ENCODE data around the gene KLHL24. TPM values are rescaled to one million over a fixed set of nuclear protein-coding genes. Genes with fewer than 3 reads are reported as not detected.

KLHL24 gene
- total RNA-seq (100 to 1,000 TPM; 118 to 275 (median 200) TPM), polyA plus RNA-seq (10 to 100 TPM; 16.5 to 35.8 TPM)
- long read RNA-seq, donor 1, full-length matches to known transcripts = 81 of 194 reads
- long read RNA-seq, donor 1, partial matches to known transcripts = 41 of 194 reads
- long read RNA-seq, donor 1, other reads (novel, unspliced or antisense) = 72 of 194 reads
- long read RNA-seq, donor 2, full-length matches to known transcripts = 113 of 223 reads
- long read RNA-seq, donor 2, partial matches to known transcripts = 26 of 223 reads
- long read RNA-seq, donor 2, other reads (novel, unspliced or antisense) = 84 of 223 reads
- long read RNA-seq, donor 3, full-length matches to known transcripts = 66 of 135 reads
- long read RNA-seq, donor 3, partial matches to known transcripts = 23 of 135 reads
- long read RNA-seq, donor 3, other reads (novel, unspliced or antisense) = 46 of 135 reads

GRCh38 chr3:183635431-183636220 lies at the start of gene KLHL24:
Gene KLHL24, plus strand, starts transcription at chr3:183635623. Its CDS starts 14,734 bp downstream, at chr3:183650357.
- TF ChIP-seq CTCF (IDR thresholded peaks at IDR 0.05) = no peak
- peak; percentile 95 to 99 for TF ChIP-seq POLR2A (IDR thresholded peaks at IDR 0.05)
- WGBS, 4 donors = 0 to 2% (median 1%) methylated on average over 31 to 76 of the region's 76 CpGs
- H3K27ac ChIP-seq = peak within 1 kb of the TSS; percentile 91 to 100 (median 99)

GRCh38 chr3:183586477-183586876 lies 48.9 kb upstream of the KLHL24 start:
- WGBS, 4 donors = 56 to 63% (median 58%) methylated on average over 5 of the region's 5 CpGs
- Histone ChIP-seq H3K4me3 (no peak overlapping the region), H3K4me1 (peaks cover 0 to 50% (median 38%) of the 10 kb centered on the region in 12 donors), H3K9me3 (no peaks in the 10 kb centered on the region), H3K27me3 (no peaks in the 10 kb centered on the region), H3K36me3 (no peaks in the 10 kb centered on the region), H3K27ac (peak overlapping the region in 3 of 12 donors; percentile 47 to 61 (median 55))
- no peak for TF ChIP-seq CTCF (IDR thresholded peaks at IDR 0.05)
- no peak for TF ChIP-seq POLR2A (IDR thresholded peaks at IDR 0.05)
- ATAC-seq (no peak), DNase-seq (no peak)
- intact Hi-C loops (cut with DNase I) = loop anchor here in 2 of 10 donors (5.0 to 10.0 kb wide), 2 partner anchors 36 to 112 kb away; no protein-coding TSS in a partner anchor

More at GRCh38 chr3:183635431-183636220, at the start of gene KLHL24:
- no peaks in the 10 kb centered on the region for H3K9me3 ChIP-seq
- H3K27me3 ChIP-seq = no peaks in the 10 kb centered on the region
- H3K4me3 ChIP-seq = peak within 1 kb of the TSS; percentile 59 to 100 (median 96)
- peak; percentile 85 to 92 (median 91) for ATAC-seq
- H3K4me1 ChIP-seq = peaks cover 0 to 37% (median 30%) of the 10 kb centered on the region in 12 donors
- peaks cover 0 to 10% (median 0%) of the 10 kb centered on the region in 9 donors for H3K36me3 ChIP-seq
- DNase-seq = peak; percentile 95 to 97 (median 95)
- intact Hi-C loops (cut with DNase I) = loop anchor here in 6 of 10 donors (2.0 to 10.0 kb wide), 7 partner anchors 53 to 541 kb away; partner anchors contain the start of genes YEATS2 (in 2 of the 6) and MCCC1 (in 1 of the 6)

- Histone ChIP-seq H3K9me3 (no peaks in the 10 kb centered on the region), H3K4me3 (no peak overlapping the region), H3K4me1 (peaks cover 0 to 52% (median 34%) of the 10 kb centered on the region in 12 donors), H3K27me3 (no peaks in the 10 kb centered on the region), H3K36me3 (no peaks in the 10 kb centered on the region), H3K27ac (peak overlapping the region in 7 of 12 donors; percentile 9 to 61 (median 30))
- ATAC-seq (peak in 3 of 4 donors; percentile 36 to 50 (median 45)), DNase-seq (no peak)
- intact Hi-C loops (cut with DNase I) = loop anchor here in 2 of 10 donors (5.0 to 10.0 kb wide), 2 partner anchors 35 to 113 kb away; no protein-coding TSS in a partner anchor
- TF ChIP-seq POLR2A (IDR thresholded peaks at IDR 0.05) = no peak
- no peak for TF ChIP-seq CTCF (IDR thresholded peaks at IDR 0.05)
- WGBS, 4 donors = 71 to 78% (median 74%) methylated on average over 2 of the region's 2 CpGs
Observed at GRCh38 chr3:183587336-183587735, 48.1 kb upstream of the KLHL24 start.
